Loucy (cell line): ENCODE results near the gene TRIM29.

Experiments used
- H2AFZ ChIP-seq: fragments of 200-600 bp; sonication (generic); 2 replicates; pipeline ENCODE4 v1.6.0; 2016; ENCODE audit warnings: antibody characterized with exemption, mild to moderate bottlenecking, low read length, moderate library complexity
- H3F3A ChIP-seq: fragments of 200-600 bp; 2 replicates; pipeline ENCODE4 v1.6.0; 2016; ENCODE audit warnings: antibody characterized with exemption, low read depth, mild to moderate bottlenecking
- H3K27me3 ChIP-seq: fragments of 200-600 bp; sonication (generic); 2 replicates; pipeline ENCODE4 v1.6.1; 2014; ENCODE audit warnings: low read length, mild to moderate bottlenecking; ENCODE audit not compliant: insufficient read depth, poor library complexity, severe bottlenecking
- H3K36me3 ChIP-seq: fragments of 200-600 bp; sonication (generic); 2 replicates; pipeline ENCODE4 v1.6.1; 2016; ENCODE audit warnings: low read length; ENCODE audit not compliant: insufficient read depth
- H3K4me1 ChIP-seq: fragments of 200-600 bp; sonication (generic); 2 replicates; pipeline ENCODE4 v1.5.1; 2014; ENCODE audit warnings: low read length, mild to moderate bottlenecking; ENCODE audit not compliant: insufficient read depth, poor library complexity, severe bottlenecking
- H3K4me2 ChIP-seq: fragments of 200-600 bp; sonication (generic); 2 replicates; pipeline ENCODE4 v1.6.0; 2014; ENCODE audit warnings: antibody characterized with exemption, low read length, low read depth, mild to moderate bottlenecking; ENCODE audit not compliant: poor library complexity, severe bottlenecking
- H3K4me3 ChIP-seq: fragments of 200-600 bp; sonication (generic); 2 replicates; pipeline ENCODE4 v1.5.1; 2014; ENCODE audit warnings: low read length, mild to moderate bottlenecking, mixed read lengths; ENCODE audit not compliant: poor library complexity, severe bottlenecking
- H3K79me2 ChIP-seq: fragments of 200-600 bp; sonication (generic); 2 replicates; pipeline ENCODE4 v1.6.1; 2014; ENCODE audit warnings: low read length; ENCODE audit not compliant: insufficient read depth
- H3K9ac ChIP-seq: fragments of 200-600 bp; sonication (generic); 2 replicates; pipeline ENCODE4 v1.6.0; 2014; ENCODE audit warnings: mild to moderate bottlenecking, low read depth, low read length, moderate library complexity; ENCODE audit not compliant: poor library complexity, severe bottlenecking
- H3K9me2 ChIP-seq: fragments of 200-600 bp; sonication (generic); replicated peaks from 2 replicates; pipeline ENCODE4 v1.6.1; 2016; ENCODE audit warnings: low read depth, low read length, mixed read lengths
- H3K9me3 ChIP-seq: fragments of 200-600 bp; sonication (generic); 2 replicates; pipeline ENCODE4 v1.6.1; 2014; ENCODE audit warnings: mild to moderate bottlenecking, antibody characterized with exemption, low read length, low read depth; ENCODE audit not compliant: insufficient read depth
- H4K20me1 ChIP-seq: fragments of 200-600 bp; sonication (generic); 2 replicates; pipeline ENCODE4 v1.6.0; 2014; ENCODE audit warnings: antibody characterized with exemption, low read length, mild to moderate bottlenecking; ENCODE audit not compliant: insufficient read depth, poor library complexity, severe bottlenecking
- EZH2phosphoT487 ChIP-seq: fragments of 200-600 bp; IDR thresholded peaks from 2 replicates; pipeline ENCODE4 v1.6.1; 2018; ENCODE audit warnings: antibody characterized with exemption, mild to moderate bottlenecking, moderate library complexity, borderline replicate concordance
- TF ChIP-seq, protein P1 (sequence below): fragments of 200-600 bp; sonication (generic); conservative IDR thresholded peaks from 2 replicates; pipeline ENCODE4 v1.5.1; 2014; ENCODE audit warnings: mild to moderate bottlenecking, antibody characterized with exemption, low read length

TRIM29 gene

DNA sequence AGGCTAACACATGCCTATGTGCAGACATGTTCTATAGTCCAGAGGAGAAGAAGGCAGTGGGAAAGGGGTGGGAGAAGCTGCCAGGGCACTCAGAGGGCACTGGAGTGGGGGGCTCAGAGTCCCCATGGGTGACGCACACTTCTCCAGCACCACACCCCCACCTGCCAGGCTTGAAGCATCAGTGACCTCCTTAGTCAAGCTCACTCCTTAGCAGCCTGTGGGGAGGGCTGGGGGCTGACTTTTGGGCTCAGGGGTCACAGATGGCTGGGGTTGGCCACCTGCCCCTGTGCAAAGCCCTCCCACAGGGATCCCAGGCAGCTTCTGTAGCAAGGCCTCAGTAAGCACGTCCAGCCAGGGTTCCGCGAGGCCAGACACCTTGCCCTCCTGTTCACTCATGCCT lies 18.8 kb downstream of the TRIM29 start:
- H2AFZ ChIP-seq, result no peak overlapping the region
- no peak overlapping the region for H3K4me2 ChIP-seq
- H3K4me1 ChIP-seq, result no peaks in the 10 kb centered on the region
- no peak overlapping the region for H3K4me3 ChIP-seq
- H3K9me3 ChIP-seq, result no peaks in the 10 kb centered on the region
- H3K9me2 ChIP-seq, result no peaks in the 10 kb centered on the region
- TF ChIP-seq EZH2phosphoT487, result no peak
- TF ChIP-seq, protein P1, sequence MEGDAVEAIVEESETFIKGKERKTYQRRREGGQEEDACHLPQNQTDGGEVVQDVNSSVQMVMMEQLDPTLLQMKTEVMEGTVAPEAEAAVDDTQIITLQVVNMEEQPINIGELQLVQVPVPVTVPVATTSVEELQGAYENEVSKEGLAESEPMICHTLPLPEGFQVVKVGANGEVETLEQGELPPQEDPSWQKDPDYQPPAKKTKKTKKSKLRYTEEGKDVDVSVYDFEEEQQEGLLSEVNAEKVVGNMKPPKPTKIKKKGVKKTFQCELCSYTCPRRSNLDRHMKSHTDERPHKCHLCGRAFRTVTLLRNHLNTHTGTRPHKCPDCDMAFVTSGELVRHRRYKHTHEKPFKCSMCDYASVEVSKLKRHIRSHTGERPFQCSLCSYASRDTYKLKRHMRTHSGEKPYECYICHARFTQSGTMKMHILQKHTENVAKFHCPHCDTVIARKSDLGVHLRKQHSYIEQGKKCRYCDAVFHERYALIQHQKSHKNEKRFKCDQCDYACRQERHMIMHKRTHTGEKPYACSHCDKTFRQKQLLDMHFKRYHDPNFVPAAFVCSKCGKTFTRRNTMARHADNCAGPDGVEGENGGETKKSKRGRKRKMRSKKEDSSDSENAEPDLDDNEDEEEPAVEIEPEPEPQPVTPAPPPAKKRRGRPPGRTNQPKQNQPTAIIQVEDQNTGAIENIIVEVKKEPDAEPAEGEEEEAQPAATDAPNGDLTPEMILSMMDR, result no peak
- no peaks in the 10 kb centered on the region for H3K27me3 ChIP-seq
- no peak overlapping the region for H3K9ac ChIP-seq
- H3K36me3 ChIP-seq, result no peaks in the 10 kb centered on the region
- H3F3A ChIP-seq, result no peaks in the 10 kb centered on the region
- H3K79me2 ChIP-seq, result no peaks in the 10 kb centered on the region
- no peaks in the 10 kb centered on the region for H4K20me1 ChIP-seq

DNA sequence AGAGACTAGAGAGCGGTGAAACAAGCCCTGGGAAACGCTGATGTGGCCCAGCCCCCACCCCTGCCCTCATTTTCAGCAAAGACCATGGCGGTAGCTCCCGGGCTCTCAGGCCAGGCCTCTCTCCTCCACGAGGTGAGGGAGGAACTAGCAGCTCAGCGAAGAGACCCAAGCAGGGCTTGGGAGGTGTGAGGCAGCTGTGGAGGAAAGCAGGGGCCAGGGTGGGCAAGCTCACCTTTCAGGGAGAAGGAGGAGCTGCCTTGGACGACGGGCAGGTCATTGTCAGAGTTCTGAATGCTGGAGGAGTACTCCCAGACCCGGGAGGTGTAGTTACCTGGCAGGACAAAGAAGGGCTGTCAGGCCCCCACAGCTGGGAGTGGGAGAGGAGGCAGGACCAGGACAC lies 19.9 kb downstream of the TRIM29 start:
- no peaks in the 10 kb centered on the region for H3K9me2 ChIP-seq

DNA sequence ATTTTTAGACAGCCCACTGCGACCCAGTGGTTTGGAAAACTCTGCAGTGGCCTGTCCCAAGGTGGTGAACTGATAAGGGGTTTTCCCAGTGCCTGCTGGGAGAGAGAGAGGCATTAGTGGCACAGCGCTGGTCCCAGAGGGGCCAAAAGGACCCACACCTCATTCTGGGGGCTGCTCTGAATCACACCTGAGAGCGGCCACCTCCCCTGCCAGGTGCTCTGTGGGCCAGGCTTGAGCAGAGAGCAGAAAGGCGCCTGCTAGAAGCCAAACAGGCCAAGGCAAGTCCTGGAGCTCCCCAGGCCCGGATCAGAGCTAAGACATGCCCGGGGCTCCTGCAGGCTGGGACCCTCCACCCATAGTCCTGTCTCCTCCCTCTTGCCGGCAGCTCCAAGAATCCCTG lies 20.9 kb downstream of the TRIM29 start:
- H3K9me2 ChIP-seq, result no peaks in the 10 kb centered on the region
- no peaks in the 10 kb centered on the region for H4K20me1 ChIP-seq
- no peaks in the 10 kb centered on the region for H3K27me3 ChIP-seq

More for the DNA sequence above, 19.9 kb downstream of the TRIM29 start:
- Histone ChIP-seq H2AFZ (no peak overlapping the region), H3K79me2 (no peaks in the 10 kb centered on the region), H3K9ac (no peak overlapping the region), H3K27me3 (no peaks in the 10 kb centered on the region), H3K4me1 (no peaks in the 10 kb centered on the region), H4K20me1 (no peaks in the 10 kb centered on the region), H3K36me3 (no peaks in the 10 kb centered on the region), H3F3A (no peaks in the 10 kb centered on the region), H3K4me3 (no peak overlapping the region), H3K4me2 (no peak overlapping the region), H3K9me3 (no peaks in the 10 kb centered on the region)
- TF ChIP-seq EZH2phosphoT487, result no peak
- TF ChIP-seq, protein P1, result no peak

More for the DNA sequence above, 20.9 kb downstream of the TRIM29 start:
- Histone ChIP-seq H3K79me2 (no peaks in the 10 kb centered on the region), H3K36me3 (no peaks in the 10 kb centered on the region), H3K4me2 (no peak overlapping the region), H3K9ac (no peak overlapping the region), H2AFZ (no peak overlapping the region), H3F3A (no peaks in the 10 kb centered on the region), H3K4me1 (no peaks in the 10 kb centered on the region), H3K4me3 (no peak overlapping the region), H3K9me3 (no peaks in the 10 kb centered on the region)
- no peak for TF ChIP-seq EZH2phosphoT487
- TF ChIP-seq, protein P1, result no peak
